CD14-positive monocyte (primary cell): ENCODE data around the gene ADGRG6. TPM values are rescaled to one million over a fixed set of nuclear protein-coding genes. Genes with fewer than 3 reads are reported as not detected.

Experiments used
- DNase-seq, 3 donors: peaks; one replicate each; pipeline ENCODE4 v3.0.0-alpha.2; 2011 to 2022
- H2AFZ ChIP-seq: 2 replicates; pipeline ENCODE4 v1.6.0; 2012; ENCODE audit warnings: mild to moderate bottlenecking, low read depth, low read length, inconsistent platforms; ENCODE audit not compliant: insufficient read depth, poor library complexity, severe bottlenecking
- H3K27ac ChIP-seq, 2 donors: 1 replicate in 1 of 2; 2 replicates in 1 of 2; pipeline ENCODE4 v1.5.1; 2012 to 2013; ENCODE audit warnings: low read length in 2 of 2, control low read depth in 1 of 2, inconsistent platforms in 1 of 2, low read depth in 1 of 2, mild to moderate bottlenecking in 1 of 2
- H3K27me3 ChIP-seq, 2 donors: one replicate each; pipeline versions ENCODE4 v1.6.0 to v1.6.1; 2011 to 2013; ENCODE audit warnings: low read length in 2 of 2; ENCODE audit not compliant: control insufficient read depth in 2 of 2, insufficient read depth in 2 of 2
- H3K36me3 ChIP-seq, 2 donors: replicated peaks in 1 of 2; 1 replicate in 1 of 2; 2 replicates in 1 of 2; pipeline versions ENCODE4 v1.5.1 to v1.6.1; 2012 to 2013; ENCODE audit warnings: low read length in 2 of 2, control low read depth in 1 of 2, inconsistent platforms in 1 of 2, mild to moderate bottlenecking in 1 of 2; ENCODE audit not compliant: insufficient read depth in 2 of 2, control insufficient read depth in 1 of 2
- H3K4me1 ChIP-seq, 2 donors: 1 replicate in 1 of 2; 2 replicates in 1 of 2; pipeline versions ENCODE4 v1.5.1 to v1.6.1; 2012 to 2013; ENCODE audit warnings: low read length in 2 of 2, control low read depth in 1 of 2, inconsistent platforms in 1 of 2, mild to moderate bottlenecking in 1 of 2, moderate library complexity in 1 of 2; ENCODE audit not compliant: insufficient read depth in 2 of 2, control insufficient read depth in 1 of 2
- H3K4me2 ChIP-seq: replicated peaks from 2 replicates; pipeline ENCODE3; 2012; ENCODE audit warnings: low read length, moderate library complexity, mild to moderate bottlenecking; ENCODE audit not compliant: poor library complexity, severe bottlenecking; ENCODE audit errors: extremely low read depth
- H3K4me3 ChIP-seq, 3 experiments: fragments of 200-600 bp in 1 of 3; sonication (generic) in 1 of 3; replicated peaks in 1 of 3; 1 replicate in 2 of 3; 2 replicates in 1 of 3; pipeline ENCODE4 v1.5.1; 2011 to 2013; ENCODE audit warnings: low read length in 3 of 3, mild to moderate bottlenecking in 3 of 3, control low read depth in 2 of 3, low read depth in 2 of 3, inconsistent platforms in 1 of 3, moderate library complexity in 1 of 3
- H3K79me2 ChIP-seq: 2 replicates; pipeline ENCODE4 v1.6.0; 2012; ENCODE audit warnings: mild to moderate bottlenecking, control low read depth, inconsistent platforms, low read length, moderate library complexity; ENCODE audit not compliant: insufficient read depth
- H3K9ac ChIP-seq: 2 replicates; pipeline ENCODE4 v1.6.0; 2017; ENCODE audit warnings: low read length, mild to moderate bottlenecking; ENCODE audit not compliant: insufficient read depth, poor library complexity, severe bottlenecking
- H3K9me3 ChIP-seq, 2 donors: replicated peaks in 1 of 2; 1 replicate in 1 of 2; 2 replicates in 1 of 2; pipeline versions ENCODE4 v1.5.1 to v1.6.1; 2012 to 2013; ENCODE audit warnings: low read length in 2 of 2, control low read depth in 1 of 2; ENCODE audit not compliant: control insufficient read depth in 1 of 2, insufficient read depth in 1 of 2
- H4K20me1 ChIP-seq: 2 replicates; pipeline ENCODE4 v1.6.0; 2012; ENCODE audit warnings: mild to moderate bottlenecking, low read length, control low read depth, moderate library complexity; ENCODE audit not compliant: insufficient read depth
- H3K27ac Mint-ChIP-seq, 7 donors: one replicate each; pipeline ENCODE4 v1.8.0; 2020; ENCODE audit warnings: mild to moderate bottlenecking in 7 of 7, mixed read lengths in 7 of 7, moderate library complexity in 6 of 7, inconsistent platforms in 2 of 7
- H3K27me3 Mint-ChIP-seq, 3 donors: one replicate each; pipeline ENCODE4 v1.8.0; 2021 to 2022; ENCODE audit warnings: low read depth in 3 of 3, mild to moderate bottlenecking in 3 of 3, mixed read lengths in 3 of 3, moderate library complexity in 3 of 3, inconsistent platforms in 1 of 3
- H3K36me3 Mint-ChIP-seq, 2 donors: one replicate each; pipeline ENCODE4 v1.8.0; 2020; ENCODE audit warnings: mixed read lengths in 2 of 2, inconsistent platforms in 1 of 2, mild to moderate bottlenecking in 1 of 2
- H3K4me1 Mint-ChIP-seq: one replicate; pipeline ENCODE4 v1.8.0; 2020; ENCODE audit warnings: mild to moderate bottlenecking, mixed read lengths
- H3K4me3 Mint-ChIP-seq, 2 donors: one replicate each; pipeline ENCODE4 v1.8.0; 2020; ENCODE audit warnings: mild to moderate bottlenecking in 2 of 2, mixed read lengths in 2 of 2, moderate library complexity in 1 of 2
- H3K9me3 Mint-ChIP-seq, 7 donors: one replicate each; pipeline ENCODE4 v1.8.0; 2020 to 2022; ENCODE audit warnings: mixed read lengths in 7 of 7, mild to moderate bottlenecking in 6 of 7, moderate library complexity in 6 of 7, inconsistent platforms in 2 of 7
- CTCF ChIP-seq: fragments of 200-600 bp; IDR thresholded peaks from one replicate; pipeline ENCODE4 v1.8.0; 2022; ENCODE audit warnings: antibody characterized with exemption, mild to moderate bottlenecking
- WGBS: methylation state at CpG from one replicate; pipeline ENCODE4 v1.1.5; 2013; ENCODE audit warnings: missing lambda C conversion rate; ENCODE audit not compliant: insufficient coverage; 5-methylcytosine and 5-hydroxymethylcytosine counted together
- intact Hi-C, 2 donors: fragments of 100-400 bp; cut with micrococcal nuclease; formaldehyde crosslinking; loops; one replicate each; pipeline versions ENCODE4 v1.15.0 to v1.15.1; 2023
- polyA plus RNA-seq, 3 donors: library from polyadenylated mRNA; depleted of rRNA in 1 of 3; unstranded in 2 of 3; stranded (reverse) in 1 of 3; fragments of 300-500 nt in 2 of 3; fragments of >200 nt in 1 of 3; fragmentation: Illumina TruSeq in 2 of 3; gene quantifications; 1 replicate in 2 of 3; 2 replicates in 1 of 3; pipeline ENCODE4 v1.2.3, GENCODE V29; 2012 to 2021

ADGRG6 gene
- polyA plus RNA-seq, 3 donors: 0.18 to 0.31 TPM; not detected in 1

DNA sequence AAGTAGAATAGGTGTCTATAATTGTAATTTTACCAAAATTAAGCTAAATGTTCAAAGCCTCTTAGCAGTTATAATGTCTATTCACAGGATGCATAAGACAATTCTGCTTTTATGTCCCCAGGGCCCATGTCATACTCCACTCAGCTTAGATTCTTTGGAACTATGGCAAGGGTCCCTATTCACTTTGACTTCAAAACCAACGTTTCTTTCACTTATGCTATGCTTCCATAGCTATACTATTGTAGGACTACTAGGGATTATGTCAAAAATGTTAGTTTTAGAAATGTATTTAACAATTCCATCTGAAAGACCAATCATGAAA lies 15.8 kb upstream of the ADGRG6 start:
- peaks cover 0 to under 1% of the 10 kb centered on the region in 2 donors for H3K9me3 ChIP-seq
- no peaks in the 10 kb centered on the region for H3K79me2 ChIP-seq
- no peak overlapping the region for H3K27ac ChIP-seq
- no peak for TF ChIP-seq CTCF
- no peaks in the 10 kb centered on the region for H3K36me3 ChIP-seq
- no peak overlapping the region for H3K4me3 ChIP-seq
- H3K27ac Mint-ChIP-seq: no peak overlapping the region
- H3K36me3 Mint-ChIP-seq: no peaks in the 10 kb centered on the region
- no peaks in the 10 kb centered on the region for H3K27me3 Mint-ChIP-seq
- no peaks in the 10 kb centered on the region for H4K20me1 ChIP-seq
- no peaks in the 10 kb centered on the region for H3K4me1 Mint-ChIP-seq
- no peak overlapping the region for H2AFZ ChIP-seq
- no peak overlapping the region for H3K4me2 ChIP-seq
- H3K9ac ChIP-seq: no peak overlapping the region
- H3K4me1 ChIP-seq: no peaks in the 10 kb centered on the region
- intact Hi-C loops: no loop called here
- DNase-seq: no peak
- H3K27me3 ChIP-seq: no peaks in the 10 kb centered on the region
- H3K9me3 Mint-ChIP-seq: peaks cover 0 to 9% (median 4%) of the 10 kb centered on the region in 7 donors
- no peak overlapping the region for H3K4me3 Mint-ChIP-seq
- WGBS: no CpG with 5 or more reads among the region's 1 CpG

DNA sequence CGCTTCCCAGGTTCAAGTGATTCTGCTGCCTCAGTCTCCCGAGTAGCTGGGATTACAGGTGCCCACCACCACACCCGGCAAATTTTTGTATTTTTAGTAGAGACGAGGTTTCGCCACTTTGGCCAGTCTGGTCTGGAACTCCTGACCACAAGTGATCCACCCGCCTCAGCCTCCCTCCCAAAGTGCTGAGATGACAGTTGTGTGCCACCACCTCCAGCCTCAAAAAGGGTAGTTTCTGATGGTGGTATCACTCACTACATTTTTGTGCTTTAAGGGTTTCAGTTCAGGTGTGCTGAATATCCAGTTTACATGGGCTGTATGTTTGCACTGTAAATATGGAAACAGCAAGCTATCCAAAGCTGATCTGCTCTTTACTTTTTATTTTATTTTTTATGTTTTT lies 12.1 kb upstream of the ADGRG6 start:
- Mint-ChIP-seq H3K4me1 (peaks cover 5% of the 10 kb centered on the region), H3K9me3 (peaks cover 0 to 2% (median 0%) of the 10 kb centered on the region in 7 donors)
- no peaks in the 10 kb centered on the region for H3K9me3 ChIP-seq

More for the DNA sequence above, 12.1 kb upstream of the ADGRG6 start:
- no peak for DNase-seq
- Mint-ChIP-seq H3K4me3 (no peak overlapping the region), H3K27ac (no peak overlapping the region), H3K27me3 (no peaks in the 10 kb centered on the region), H3K36me3 (no peaks in the 10 kb centered on the region)
- no peaks in the 10 kb centered on the region for H4K20me1 ChIP-seq
- no peak overlapping the region for H2AFZ ChIP-seq
- TF ChIP-seq CTCF: no peak
- no peaks in the 10 kb centered on the region for H3K27me3 ChIP-seq
- WGBS: 91% methylated on average over 4 of the region's 6 CpGs
- H3K36me3 ChIP-seq: no peaks in the 10 kb centered on the region
- peaks cover 5 to 7% of the 10 kb centered on the region in 2 donors for H3K4me1 ChIP-seq
- H3K9ac ChIP-seq: no peak overlapping the region
- no peak overlapping the region for H3K4me3 ChIP-seq
- H3K79me2 ChIP-seq: no peaks in the 10 kb centered on the region
- H3K4me2 ChIP-seq: no peak overlapping the region
- no peak overlapping the region for H3K27ac ChIP-seq
- intact Hi-C loops: no loop called here
